Suprapubic skin (tissue), 4 donors: ENCODE data around the gene MAN1C1. TPM values are rescaled to one million over a fixed set of nuclear protein-coding genes. Genes with fewer than 3 reads are reported as not detected.

Experiments used
- DNase-seq, 2 donors: peaks; one replicate each; pipeline ENCODE4 v3.0.0-alpha.2; 2019; ENCODE audit warnings: low spot score in 2 of 2
- H3K27ac ChIP-seq: fragments of 200-600 bp; sonication (generic); one replicate; pipeline ENCODE4 v1.5.1; 2019
- H3K27me3 ChIP-seq: fragments of 200-600 bp; sonication (generic); one replicate; pipeline ENCODE4 v1.5.1; 2019
- H3K36me3 ChIP-seq: fragments of 200-600 bp; sonication (generic); one replicate; pipeline ENCODE4 v1.5.1; 2019
- H3K4me1 ChIP-seq: fragments of 200-600 bp; sonication (generic); one replicate; pipeline ENCODE4 v1.5.1; 2019
- H3K4me3 ChIP-seq: fragments of 200-600 bp; sonication (generic); one replicate; pipeline ENCODE4 v1.5.1; 2019; ENCODE audit warnings: mild to moderate bottlenecking
- H3K9me3 ChIP-seq: fragments of 200-600 bp; sonication (generic); one replicate; pipeline ENCODE4 v1.5.1; 2019
- CTCF ChIP-seq, 2 donors: fragments of 200-600 bp in 1 of 2; fragments of 450-650 bp in 1 of 2; sonication (generic) in 1 of 2; IDR thresholded peaks; one replicate each; pipeline ENCODE4 v1.5.1; 2016 to 2019; ENCODE audit warnings: antibody characterized with exemption in 2 of 2, mild to moderate bottlenecking in 1 of 2, moderate library complexity in 1 of 2
- EP300 ChIP-seq: sonication (generic); formaldehyde crosslinking; IDR thresholded peaks from one replicate; pipeline ENCODE4 v1.6.1; 2017; ENCODE audit warnings: antibody characterized with exemption
- POLR2A ChIP-seq, 2 donors: fragments of 450-650 bp; IDR thresholded peaks; one replicate each; pipeline ENCODE4 v1.6.1; 2017; ENCODE audit warnings: antibody characterized with exemption in 2 of 2, mild to moderate bottlenecking in 2 of 2, moderate library complexity in 2 of 2
- POLR2AphosphoS5 ChIP-seq, 3 donors: sonication (generic); formaldehyde crosslinking; IDR thresholded peaks; one replicate each; pipeline ENCODE4 v1.6.1; 2017; ENCODE audit warnings: antibody characterized with exemption in 3 of 3
- WGBS: methylation state at CpG from one replicate; pipeline ENCODE4 v1.1.5; 2018; 5-methylcytosine and 5-hydroxymethylcytosine counted together
- total RNA-seq, 4 donors: library from RNA; depleted of rRNA; stranded (reverse); fragments of >200 nt; gene quantifications; one replicate each; pipeline ENCODE4 v1.1.0, GENCODE V29; 2016

MAN1C1 gene
- total RNA-seq, 4 donors from 2014 or later: 7.3 to 15.2 (median 8.0) TPM

- TF ChIP-seq POLR2A (IDR thresholded peaks at IDR 0.05) (no peak), EP300 (no peak), CTCF (IDR thresholded peaks at IDR 0.05) (no peak), POLR2AphosphoS5 (IDR thresholded peaks at IDR 0.05) (no peak)
- Histone ChIP-seq H3K9me3 (no peaks in the 10 kb centered on the region), H3K36me3 (peaks cover 76% of the 10 kb centered on the region), H3K4me3 (no peak overlapping the region), H3K4me1 (peaks cover 11% of the 10 kb centered on the region), H3K27ac (no peak overlapping the region), H3K27me3 (no peaks in the 10 kb centered on the region)
- 67% methylated on average over 3 of the region's 3 CpGs for WGBS
- no peak for DNase-seq
Observed at GRCh38 chr1:25828491-25828890, 211.9 kb downstream of the MAN1C1 start.

GRCh38 chr1:25829046-25829445 is 212.5 kb downstream of the MAN1C1 start:
- WGBS: 70% methylated on average over 1 of the region's 1 CpG
- peaks cover 82% of the 10 kb centered on the region for H3K36me3 ChIP-seq

DNA sequence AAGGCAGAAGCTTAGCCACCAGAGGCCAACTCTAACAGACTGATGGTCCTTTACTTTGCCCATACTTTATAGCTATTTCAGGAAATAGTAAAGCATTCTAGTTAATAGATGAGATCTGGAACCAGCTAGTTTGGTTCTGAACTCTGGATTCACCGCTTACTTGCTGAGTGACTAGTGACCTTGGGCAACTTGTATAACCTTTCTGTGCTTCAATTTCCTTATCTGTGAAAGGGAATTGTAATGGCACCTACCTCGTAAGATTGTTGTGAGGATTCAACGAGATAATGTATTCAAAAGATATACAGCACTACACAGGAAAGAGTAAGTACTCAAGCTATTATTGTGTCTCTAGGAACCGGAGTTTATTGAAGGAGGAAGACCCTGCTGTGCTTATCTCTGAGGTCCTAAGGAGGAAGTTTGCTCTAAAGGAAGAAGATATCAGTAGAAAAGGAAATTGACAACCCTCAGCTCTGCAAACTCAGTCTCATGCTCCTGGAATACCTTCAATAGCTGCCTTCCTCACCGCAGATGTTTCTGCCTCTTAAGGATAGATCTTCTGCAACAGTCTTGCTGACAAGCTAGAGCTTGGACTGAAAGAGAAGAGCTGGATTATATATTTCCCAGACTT is 215.1 kb downstream of the MAN1C1 start:
- TF ChIP-seq POLR2AphosphoS5 (IDR thresholded peaks at IDR 0.05) (no peak), EP300 (no peak), POLR2A (IDR thresholded peaks at IDR 0.05) (no peak)
- 69% methylated on average over 5 of the region's 5 CpGs for WGBS
- Histone ChIP-seq H3K36me3 (peaks cover 76% of the 10 kb centered on the region), H3K4me3 (no peak overlapping the region), H3K4me1 (peaks cover 6% of the 10 kb centered on the region), H3K9me3 (no peaks in the 10 kb centered on the region), H3K27me3 (no peaks in the 10 kb centered on the region), H3K27ac (no peak overlapping the region)
- DNase-seq: no peak

More at GRCh38 chr1:25829046-25829445, 212.5 kb downstream of the MAN1C1 start:
- Histone ChIP-seq H3K9me3 (no peaks in the 10 kb centered on the region), H3K4me1 (peaks cover 11% of the 10 kb centered on the region), H3K4me3 (no peak overlapping the region), H3K27me3 (no peaks in the 10 kb centered on the region), H3K27ac (no peak overlapping the region)
- TF ChIP-seq EP300: no peak
- TF ChIP-seq POLR2AphosphoS5 (IDR thresholded peaks at IDR 0.05): no peak
- TF ChIP-seq POLR2A (IDR thresholded peaks at IDR 0.05): no peak
- no peak for TF ChIP-seq CTCF (IDR thresholded peaks at IDR 0.05)
- DNase-seq: no peak

GRCh38 chr1:25832336-25833037 is 215.9 kb downstream of the MAN1C1 start:
- Histone ChIP-seq H3K4me1 (peaks cover 6% of the 10 kb centered on the region), H3K27me3 (no peaks in the 10 kb centered on the region), H3K27ac (no peak overlapping the region), H3K36me3 (peaks cover 68% of the 10 kb centered on the region), H3K9me3 (no peaks in the 10 kb centered on the region), H3K4me3 (no peak overlapping the region)
- WGBS: 77% methylated on average over 6 of the region's 6 CpGs
- no peak for DNase-seq
- no peak for TF ChIP-seq CTCF (IDR thresholded peaks at IDR 0.05)
- TF ChIP-seq POLR2AphosphoS5 (IDR thresholded peaks at IDR 0.05): no peak
- TF ChIP-seq POLR2A (IDR thresholded peaks at IDR 0.05): no peak
- TF ChIP-seq EP300: no peak

DNA sequence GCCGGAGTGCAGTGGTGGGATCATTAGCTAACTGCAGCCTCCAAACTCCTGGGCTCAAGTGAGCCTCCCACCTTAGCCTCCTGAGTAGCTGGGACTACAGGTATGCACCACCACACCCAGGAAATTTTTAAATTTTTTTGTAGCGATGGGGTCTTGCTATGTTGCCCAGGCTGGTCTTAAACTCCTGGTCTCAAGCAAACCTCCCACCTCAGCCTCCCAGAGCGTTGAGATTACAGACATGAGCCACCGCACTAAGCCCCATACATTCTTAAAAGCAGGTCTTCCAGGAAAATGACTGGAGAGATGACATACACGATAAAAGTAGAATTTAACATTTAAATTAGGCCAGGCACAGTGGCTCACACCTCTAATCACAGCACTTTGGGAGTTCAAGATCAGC is 216.6 kb downstream of the MAN1C1 start:
- Histone ChIP-seq H3K27me3 (no peaks in the 10 kb centered on the region), H3K27ac (no peak overlapping the region), H3K4me3 (no peak overlapping the region), H3K36me3 (peaks cover 61% of the 10 kb centered on the region), H3K9me3 (no peaks in the 10 kb centered on the region), H3K4me1 (peaks cover 6% of the 10 kb centered on the region)
- no peak for DNase-seq
- TF ChIP-seq EP300 (no peak), POLR2AphosphoS5 (IDR thresholded peaks at IDR 0.05) (no peak), POLR2A (IDR thresholded peaks at IDR 0.05) (no peak), CTCF (IDR thresholded peaks at IDR 0.05) (no peak)
- over 99% methylated on average over 5 of the region's 5 CpGs for WGBS

Other genes starting within 250 kb of the MAN1C1 start
- 1 to 10 TPM in 1 of 4 donors, under 1 TPM in 2, not detected in 1; 0.34 to 1.1 (median 0.56) TPM for gene RHCE, start 196.0 kb upstream of the MAN1C1 start, total RNA-seq
- gene MACO1, start 185.9 kb upstream of the MAN1C1 start, total RNA-seq: 10 to 100 TPM; 13.2 to 22.0 (median 16.0) TPM
- 10 to 100 TPM; 28.0 to 50.5 (median 40.7) TPM for gene LDLRAP1, start 73.2 kb upstream of the MAN1C1 start, total RNA-seq
- gene SELENON, start 183.4 kb downstream of the MAN1C1 start, total RNA-seq: 10 to 100 TPM; 21.9 to 39.3 (median 26.9) TPM
- gene MTFR1L, start 203.2 kb downstream of the MAN1C1 start, total RNA-seq: 10 to 100 TPM; 35.2 to 79.3 (median 48.1) TPM
- under 1 TPM in 3 of 4 donors, not detected in 1; 0.26 to 0.89 (median 0.49) TPM for gene AUNIP, start 242.7 kb downstream of the MAN1C1 start, total RNA-seq